Activated CD8-positive, alpha-beta T cell treated with anti-CD3 and anti-CD28 coated beads for 36 hours (primary cell): ENCODE results near the gene GDF2. TPM values are rescaled to one million over a fixed set of nuclear protein-coding genes. Genes with fewer than 3 reads are reported as not detected.

Source experiments
- ATAC-seq: fragments of 200-7000 bp; cut with Tn5 transposase; one replicate; pipeline ENCODE4 v1.10.0; 2021; ENCODE audit warnings: mild to moderate bottlenecking, moderate library complexity
- CTCF ChIA-PET: fragments of 350-600 bp; sonication (Branson Sonifier 250); formaldehyde crosslinking; loops from one replicate; lab custom pipeline; 2021; ENCODE audit warnings: antibody characterized with exemption; lab: Charles Lee
- POLR2A ChIA-PET: fragments of 350-600 bp; sonication (Branson Sonifier 250); formaldehyde crosslinking; loops from one replicate; lab custom pipeline; 2021; ENCODE audit warnings: antibody characterized with exemption; lab: Charles Lee
- DNase-seq: peaks from one replicate; pipeline ENCODE4 v3.0.0-alpha.2; 2020
- H3K27ac Mint-ChIP-seq: one replicate; pipeline ENCODE4 v1.8.0; 2021; ENCODE audit warnings: mild to moderate bottlenecking, mixed read lengths
- H3K27me3 Mint-ChIP-seq: one replicate; pipeline ENCODE4 v1.8.0; 2021; ENCODE audit warnings: mixed read lengths
- H3K36me3 Mint-ChIP-seq: one replicate; pipeline ENCODE4 v1.8.0; 2021; ENCODE audit warnings: low read depth, mixed read lengths
- H3K4me1 Mint-ChIP-seq: one replicate; pipeline ENCODE4 v1.8.0; 2021; ENCODE audit warnings: low read depth, mixed read lengths
- H3K4me3 Mint-ChIP-seq: one replicate; pipeline ENCODE4 v1.8.0; 2021; ENCODE audit warnings: mild to moderate bottlenecking, moderate library complexity, mixed read lengths
- H3K9me3 Mint-ChIP-seq: one replicate; pipeline ENCODE4 v1.8.0; 2021; ENCODE audit warnings: mixed read lengths
- intact Hi-C: fragments of 100-400 bp; cut with micrococcal nuclease; formaldehyde crosslinking; loops from one replicate; pipeline ENCODE4 v1.10.0; 2022
- total RNA-seq, 2 experiments: library from RNA; stranded (reverse); gene quantifications; one replicate each; pipeline ENCODE4 v1.2.3, GENCODE V29; 2021
- TF ChIP-seq, protein P1 (sequence below): fragments of 200-600 bp; IDR thresholded peaks from one replicate; pipeline ENCODE4 v1.8.0; 2022; ENCODE audit warnings: antibody characterized with exemption, mild to moderate bottlenecking

The GDF2 gene
- total RNA-seq, 2 experiments from 2014 or later = not detected

DNA sequence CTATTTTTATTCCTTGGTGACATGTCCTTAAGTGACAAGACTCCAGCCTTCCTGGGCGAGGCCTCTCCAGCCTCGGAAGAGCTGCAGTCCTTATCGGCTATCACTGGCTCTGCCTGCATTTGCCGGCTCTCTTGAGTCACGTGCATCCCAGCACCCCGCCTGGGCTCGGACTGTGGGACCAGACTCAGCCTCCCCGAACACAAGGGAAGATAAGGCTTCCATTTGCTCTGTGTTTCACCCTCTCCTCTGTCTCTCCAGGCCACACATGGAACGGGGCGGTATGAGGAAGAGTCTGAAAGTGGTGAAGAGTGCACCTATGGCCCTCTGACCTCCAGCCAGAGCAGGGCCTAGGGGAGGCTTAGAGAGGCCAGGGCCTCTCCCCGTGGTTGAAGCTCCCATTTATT lies 4.7 kb downstream of the GDF2 start:
- Mint-ChIP-seq H3K27ac (no peak overlapping the region), H3K36me3 (no peaks in the 10 kb centered on the region), H3K4me1 (no peaks in the 10 kb centered on the region), H3K4me3 (no peak overlapping the region), H3K27me3 (no peaks in the 10 kb centered on the region), H3K9me3 (no peaks in the 10 kb centered on the region)
- intact Hi-C loops = no loop called here
- DNase-seq (no peak), ATAC-seq (no peak)
- TF ChIP-seq, protein P1, sequence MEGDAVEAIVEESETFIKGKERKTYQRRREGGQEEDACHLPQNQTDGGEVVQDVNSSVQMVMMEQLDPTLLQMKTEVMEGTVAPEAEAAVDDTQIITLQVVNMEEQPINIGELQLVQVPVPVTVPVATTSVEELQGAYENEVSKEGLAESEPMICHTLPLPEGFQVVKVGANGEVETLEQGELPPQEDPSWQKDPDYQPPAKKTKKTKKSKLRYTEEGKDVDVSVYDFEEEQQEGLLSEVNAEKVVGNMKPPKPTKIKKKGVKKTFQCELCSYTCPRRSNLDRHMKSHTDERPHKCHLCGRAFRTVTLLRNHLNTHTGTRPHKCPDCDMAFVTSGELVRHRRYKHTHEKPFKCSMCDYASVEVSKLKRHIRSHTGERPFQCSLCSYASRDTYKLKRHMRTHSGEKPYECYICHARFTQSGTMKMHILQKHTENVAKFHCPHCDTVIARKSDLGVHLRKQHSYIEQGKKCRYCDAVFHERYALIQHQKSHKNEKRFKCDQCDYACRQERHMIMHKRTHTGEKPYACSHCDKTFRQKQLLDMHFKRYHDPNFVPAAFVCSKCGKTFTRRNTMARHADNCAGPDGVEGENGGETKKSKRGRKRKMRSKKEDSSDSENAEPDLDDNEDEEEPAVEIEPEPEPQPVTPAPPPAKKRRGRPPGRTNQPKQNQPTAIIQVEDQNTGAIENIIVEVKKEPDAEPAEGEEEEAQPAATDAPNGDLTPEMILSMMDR = no peak
- CTCF ChIA-PET = interaction anchor here (4.4 kb wide), 1 partner anchor 14 kb away, joined by 16 read pairs; no protein-coding TSS in a partner anchor
- POLR2A ChIA-PET = no interaction called here

DNA sequence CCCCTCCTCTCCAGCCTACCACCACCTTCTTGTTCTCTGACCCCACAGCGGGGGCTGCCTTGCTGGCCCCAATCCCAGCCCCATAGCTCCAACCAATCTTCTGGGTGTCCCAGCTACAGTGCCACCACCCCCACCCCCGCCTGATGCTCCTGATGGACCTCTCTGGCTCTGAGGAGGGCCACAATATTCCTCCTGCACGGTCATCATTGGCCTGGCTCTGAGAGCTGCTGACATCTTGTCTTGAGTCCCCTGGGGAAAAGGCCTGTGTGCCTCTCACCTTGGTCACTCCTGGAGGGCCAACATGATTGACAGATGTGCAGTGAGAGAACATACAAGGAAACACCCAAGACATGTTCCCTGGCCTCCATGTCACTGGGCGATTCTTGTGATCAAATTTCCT lies 7.6 kb downstream of the GDF2 start:
- Mint-ChIP-seq H3K36me3 (no peaks in the 10 kb centered on the region), H3K4me3 (no peak overlapping the region), H3K4me1 (no peaks in the 10 kb centered on the region), H3K27ac (no peak overlapping the region), H3K9me3 (no peaks in the 10 kb centered on the region), H3K27me3 (no peaks in the 10 kb centered on the region)
- POLR2A ChIA-PET = no interaction called here
- no peak for ATAC-seq
- CTCF ChIA-PET = interaction anchor here (0.6 to 1.1 kb wide), 2 partner anchors 10 to 288 kb away, joined by 3 to 4 read pairs; no protein-coding TSS in a partner anchor
- TF ChIP-seq, protein P1 = no peak
- intact Hi-C loops = no loop called here
- no peak for DNase-seq

DNA sequence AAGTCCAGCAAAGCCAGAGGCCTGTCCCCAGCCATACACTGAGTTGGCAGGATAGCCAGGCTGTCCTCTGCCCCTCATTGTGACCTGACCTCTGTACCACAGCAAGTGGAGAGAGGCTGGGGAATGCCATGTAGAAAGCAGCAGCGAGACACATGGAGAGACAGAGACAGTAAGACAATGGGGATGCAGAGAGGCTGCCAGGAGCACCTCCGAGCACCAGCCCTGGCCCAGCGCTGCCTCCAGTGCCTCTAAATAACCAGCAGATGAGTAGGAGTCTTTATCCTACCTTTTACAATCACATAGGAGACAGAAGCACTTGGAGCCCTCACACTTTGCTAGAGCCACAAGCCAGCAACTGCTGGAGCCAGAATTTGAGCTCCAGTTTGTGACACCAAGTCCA lies 8.1 kb downstream of the GDF2 start:
- ChIA-PET CTCF (interaction anchor here (1.3 kb wide), 1 partner anchor 283 kb away, joined by 5 read pairs; no protein-coding TSS in a partner anchor), POLR2A (no interaction called here)
- Mint-ChIP-seq H3K4me3 (no peak overlapping the region), H3K4me1 (no peaks in the 10 kb centered on the region), H3K9me3 (no peaks in the 10 kb centered on the region), H3K27me3 (no peaks in the 10 kb centered on the region), H3K36me3 (no peaks in the 10 kb centered on the region), H3K27ac (no peak overlapping the region)
- intact Hi-C loops = no loop called here
- no peak for DNase-seq
- TF ChIP-seq, protein P1 = no peak
- ATAC-seq = no peak

DNA sequence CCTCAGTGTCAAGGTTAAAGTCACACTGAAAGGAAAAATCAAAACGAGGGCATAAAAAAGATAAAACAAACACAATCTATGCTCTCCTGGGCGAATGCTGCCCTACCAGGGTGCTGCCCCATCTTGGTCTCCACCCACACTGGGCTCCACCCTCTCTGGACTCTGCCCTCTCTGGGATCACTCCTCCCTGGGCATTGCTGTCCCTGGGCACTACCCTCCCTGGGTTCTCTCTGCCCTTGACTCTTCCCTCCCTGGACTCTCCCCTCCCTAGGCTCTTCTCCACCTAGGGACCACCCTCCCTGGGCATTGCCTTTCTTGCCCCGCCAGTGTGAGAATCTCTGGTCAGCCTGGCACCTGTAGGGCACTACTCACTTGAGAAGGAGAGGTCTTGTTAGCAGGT lies 8.6 kb downstream of the GDF2 start:
- Mint-ChIP-seq H3K27me3 (no peaks in the 10 kb centered on the region), H3K4me1 (no peaks in the 10 kb centered on the region), H3K36me3 (no peaks in the 10 kb centered on the region), H3K9me3 (no peaks in the 10 kb centered on the region), H3K4me3 (no peak overlapping the region), H3K27ac (no peak overlapping the region)
- ATAC-seq = no peak
- DNase-seq = no peak
- ChIA-PET POLR2A (no interaction called here), CTCF (interaction anchor here (1.3 kb wide), 1 partner anchor 283 kb away, joined by 5 read pairs; no protein-coding TSS in a partner anchor)
- TF ChIP-seq, protein P1 = no peak
- intact Hi-C loops = no loop called here

DNA sequence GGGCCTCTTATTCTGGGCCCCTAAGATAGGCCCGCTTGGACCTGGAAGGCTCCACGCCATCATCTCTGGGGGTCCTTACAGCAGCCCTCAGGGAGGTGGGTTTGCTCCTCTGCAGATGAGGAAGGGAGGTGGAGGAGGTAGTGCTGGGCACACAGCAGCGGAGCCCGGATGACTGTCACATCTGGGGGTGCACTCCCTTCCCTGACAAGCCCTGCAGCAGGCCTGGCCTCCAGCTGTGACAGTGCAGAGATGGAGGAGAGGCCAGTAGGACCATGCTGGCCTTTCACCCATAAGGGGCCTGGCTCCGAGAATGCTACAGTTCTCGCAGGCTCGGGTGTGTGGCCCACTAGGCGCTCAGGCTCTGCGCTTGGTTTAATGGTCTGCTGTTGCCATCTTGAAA lies 9.2 kb downstream of the GDF2 start:
- H3K9me3 Mint-ChIP-seq = no peaks in the 10 kb centered on the region
- no peak overlapping the region for H3K27ac Mint-ChIP-seq
- H3K4me3 Mint-ChIP-seq = no peak overlapping the region
- CTCF ChIA-PET = interaction anchor here (1.3 kb wide), 1 partner anchor 284 kb away, joined by 5 read pairs; no protein-coding TSS in a partner anchor
- H3K4me1 Mint-ChIP-seq = no peaks in the 10 kb centered on the region
- POLR2A ChIA-PET = no interaction called here
- intact Hi-C loops = no loop called here
- DNase-seq (no peak), ATAC-seq (no peak)
- TF ChIP-seq, protein P1 = no peak
- H3K36me3 Mint-ChIP-seq = no peaks in the 10 kb centered on the region
- H3K27me3 Mint-ChIP-seq = no peaks in the 10 kb centered on the region
